Body of pancreas (tissue), 4 donors: Measurements from ENCODE around the gene NAA40.

Source experiments
- POLR2A ChIP-seq, 3 donors: fragments of 450-650 bp; IDR thresholded peaks; one replicate each; pipeline ENCODE4 v1.6.1; 2016; ENCODE audit warnings: antibody characterized with exemption in 3 of 3, mild to moderate bottlenecking in 2 of 3
- TF ChIP-seq, protein P1 (sequence below), 7 experiments: fragments of 450-650 bp in 4 of 7; fragments of 200-600 bp in 3 of 7; sonication (generic) in 3 of 7; IDR thresholded peaks; one replicate each; pipeline ENCODE4 v1.5.1; 2016 to 2019; ENCODE audit warnings: antibody characterized with exemption in 7 of 7

DNA sequence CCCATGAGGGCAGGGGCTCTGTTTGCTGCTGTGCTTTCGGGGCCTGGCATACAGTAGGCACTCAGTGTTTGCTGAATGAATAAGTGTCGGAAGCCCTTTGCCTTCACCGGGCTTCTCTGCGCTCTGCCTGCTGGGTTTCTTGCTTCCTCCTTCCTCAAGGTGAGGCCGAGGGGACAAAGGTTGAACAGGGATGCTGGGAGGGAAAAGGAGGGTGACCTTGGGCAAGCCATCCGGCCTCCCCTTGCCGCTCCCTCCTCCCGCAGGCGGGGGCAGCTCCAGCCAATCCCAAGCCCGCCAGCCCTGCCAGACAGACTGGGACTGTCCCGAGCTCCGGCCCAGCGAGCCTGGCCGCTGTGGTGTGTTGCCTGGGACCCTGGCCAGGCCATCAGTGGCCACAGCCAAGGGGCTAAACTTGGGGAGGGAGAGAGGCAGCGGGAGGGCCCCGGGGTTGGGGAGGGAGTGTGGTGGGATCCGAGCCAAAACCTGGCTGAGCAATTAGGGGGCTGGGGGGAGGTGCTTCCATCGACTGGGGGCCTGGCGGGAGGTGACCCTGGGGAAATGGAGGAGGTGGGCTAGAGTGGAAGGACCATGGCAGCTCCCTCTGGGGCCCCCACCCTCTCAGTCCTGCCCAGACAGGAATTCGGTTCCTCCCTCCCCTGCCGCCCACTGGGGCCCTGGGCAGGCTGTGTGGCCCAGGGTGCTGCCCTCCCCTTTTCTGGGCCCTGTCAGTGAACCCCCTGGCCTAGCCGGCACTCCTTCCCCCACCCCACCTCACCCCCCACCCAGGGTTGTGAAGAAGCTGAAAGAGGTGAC, 18.5 kb upstream of the NAA40 start:
- TF ChIP-seq, protein P1, sequence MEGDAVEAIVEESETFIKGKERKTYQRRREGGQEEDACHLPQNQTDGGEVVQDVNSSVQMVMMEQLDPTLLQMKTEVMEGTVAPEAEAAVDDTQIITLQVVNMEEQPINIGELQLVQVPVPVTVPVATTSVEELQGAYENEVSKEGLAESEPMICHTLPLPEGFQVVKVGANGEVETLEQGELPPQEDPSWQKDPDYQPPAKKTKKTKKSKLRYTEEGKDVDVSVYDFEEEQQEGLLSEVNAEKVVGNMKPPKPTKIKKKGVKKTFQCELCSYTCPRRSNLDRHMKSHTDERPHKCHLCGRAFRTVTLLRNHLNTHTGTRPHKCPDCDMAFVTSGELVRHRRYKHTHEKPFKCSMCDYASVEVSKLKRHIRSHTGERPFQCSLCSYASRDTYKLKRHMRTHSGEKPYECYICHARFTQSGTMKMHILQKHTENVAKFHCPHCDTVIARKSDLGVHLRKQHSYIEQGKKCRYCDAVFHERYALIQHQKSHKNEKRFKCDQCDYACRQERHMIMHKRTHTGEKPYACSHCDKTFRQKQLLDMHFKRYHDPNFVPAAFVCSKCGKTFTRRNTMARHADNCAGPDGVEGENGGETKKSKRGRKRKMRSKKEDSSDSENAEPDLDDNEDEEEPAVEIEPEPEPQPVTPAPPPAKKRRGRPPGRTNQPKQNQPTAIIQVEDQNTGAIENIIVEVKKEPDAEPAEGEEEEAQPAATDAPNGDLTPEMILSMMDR (IDR thresholded peaks at IDR 0.05) = no peak
- TF ChIP-seq POLR2A (IDR thresholded peaks at IDR 0.05) = no peak
